ENCODE results near the gene ZBTB20. TPM values are rescaled to one million over a fixed set of nuclear protein-coding genes. Genes with fewer than 3 reads are reported as not detected.

Gene ZBTB20
- total and polyA plus RNA-seq, 5 donors from 2014 or later = 10.1 to 58.2 (median 13.2) TPM

DNA sequence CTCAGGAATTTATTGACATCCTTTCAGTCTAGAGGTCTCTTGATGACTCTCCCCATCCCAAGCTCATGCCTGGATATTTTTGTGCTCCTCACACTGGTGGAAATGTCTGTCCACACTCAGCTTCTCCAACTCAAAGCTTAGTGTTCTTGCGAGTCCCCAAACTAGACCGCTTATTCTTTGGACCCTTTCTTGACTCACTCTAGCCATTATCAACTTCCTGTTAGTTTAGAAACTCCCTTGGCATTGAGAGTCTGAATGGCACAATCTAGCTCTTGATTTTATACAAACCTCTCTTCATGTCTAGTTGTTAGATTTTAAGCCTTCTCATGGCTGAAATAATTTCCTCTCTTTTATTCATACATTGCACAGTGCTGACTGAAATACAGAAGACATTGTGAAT, 833.7 kb downstream of the ZBTB20 start:
- H3K36me3 Mint-ChIP-seq = peaks cover 38% of the 10 kb centered on the region
- no peak for ATAC-seq (ENCODE audit: low read depth in 2 of 2)
- peaks cover 42 to 95% (median 81%) of the 10 kb centered on the region in 4 donors for H3K4me1 Mint-ChIP-seq
- peak overlapping the region; percentile 0 to 74 (median 63) for H3K4me3 Mint-ChIP-seq
- H3K27me3 Mint-ChIP-seq = no peaks in the 10 kb centered on the region
- peak in 1 of 3 donors; percentile 44 for DNase-seq
- peaks cover 20% of the 10 kb centered on the region for H3K36me3 ChIP-seq (ENCODE audit: control insufficient read depth, insufficient read depth, low read length)
- no peaks in the 10 kb centered on the region for H3K9me3 ChIP-seq (ENCODE audit: control insufficient read depth in 2 of 2, low read length in 2 of 2)
- H3K27me3 ChIP-seq (ENCODE audit: control insufficient read depth, insufficient read depth, low read length) = no peaks in the 10 kb centered on the region
- H3K27ac Mint-ChIP-seq = peak overlapping the region; percentile 82 to 97 (median 92)
- peaks cover 0 to 1% (median 0%) of the 10 kb centered on the region in 7 donors for H3K9me3 Mint-ChIP-seq
- peak overlapping the region; percentile 49 for H3K4me3 ChIP-seq (ENCODE audit: low read depth, low read length)
- H3K27ac ChIP-seq (ENCODE audit: insufficient read depth, low read length, poor library complexity, severe bottlenecking) = peak overlapping the region; percentile 96
- peaks cover 82% of the 10 kb centered on the region for H3K4me1 ChIP-seq (ENCODE audit: control insufficient read depth, insufficient read depth, low read length, poor library complexity, severe bottlenecking)

DNA sequence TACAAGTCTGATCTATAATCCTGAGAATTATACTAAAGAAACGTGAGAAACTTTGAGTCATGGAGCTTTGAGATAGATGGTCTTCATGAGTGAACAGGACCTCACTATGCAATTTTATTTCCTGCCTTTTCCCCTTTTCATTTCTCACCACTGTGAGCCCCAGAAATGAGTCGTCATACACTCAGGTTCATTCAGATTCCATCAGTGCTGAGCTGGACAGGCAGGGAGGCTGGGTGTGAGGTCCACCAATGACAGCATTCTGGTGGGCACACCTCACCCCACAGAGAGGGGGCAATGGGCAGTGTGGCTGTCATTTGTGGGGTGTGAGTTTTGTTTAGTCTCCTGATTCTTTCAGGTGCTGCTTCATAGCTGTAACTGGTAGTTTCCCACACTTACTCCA, 836.4 kb downstream of the ZBTB20 start:
- Mint-ChIP-seq H3K4me3 (peak overlapping the region in 3 of 4 donors; percentile 12 to 57 (median 51)), H3K36me3 (peaks cover 51% of the 10 kb centered on the region), H3K27ac (peak overlapping the region; percentile 96 to 99 (median 98)), H3K9me3 (peaks cover 0 to 1% (median 0%) of the 10 kb centered on the region in 7 donors), H3K27me3 (no peaks in the 10 kb centered on the region), H3K4me1 (peaks cover 44 to 94% (median 74%) of the 10 kb centered on the region in 4 donors)
- DNase-seq (no peak), ATAC-seq (ENCODE audit: low read depth in 2 of 2) (no peak)
- peaks cover 31% of the 10 kb centered on the region for H3K36me3 ChIP-seq (ENCODE audit: control insufficient read depth, insufficient read depth, low read length)
- H3K27me3 ChIP-seq (ENCODE audit: control insufficient read depth, insufficient read depth, low read length) = no peaks in the 10 kb centered on the region
- H3K9me3 ChIP-seq (ENCODE audit: control insufficient read depth in 2 of 2, low read length in 2 of 2) = no peaks in the 10 kb centered on the region
- H3K4me3 ChIP-seq (ENCODE audit: low read depth, low read length) = peak overlapping the region; percentile 78
- peaks cover 82% of the 10 kb centered on the region for H3K4me1 ChIP-seq (ENCODE audit: control insufficient read depth, insufficient read depth, low read length, poor library complexity, severe bottlenecking)
- peak overlapping the region; percentile 96 for H3K27ac ChIP-seq (ENCODE audit: insufficient read depth, low read length, poor library complexity, severe bottlenecking)

DNA sequence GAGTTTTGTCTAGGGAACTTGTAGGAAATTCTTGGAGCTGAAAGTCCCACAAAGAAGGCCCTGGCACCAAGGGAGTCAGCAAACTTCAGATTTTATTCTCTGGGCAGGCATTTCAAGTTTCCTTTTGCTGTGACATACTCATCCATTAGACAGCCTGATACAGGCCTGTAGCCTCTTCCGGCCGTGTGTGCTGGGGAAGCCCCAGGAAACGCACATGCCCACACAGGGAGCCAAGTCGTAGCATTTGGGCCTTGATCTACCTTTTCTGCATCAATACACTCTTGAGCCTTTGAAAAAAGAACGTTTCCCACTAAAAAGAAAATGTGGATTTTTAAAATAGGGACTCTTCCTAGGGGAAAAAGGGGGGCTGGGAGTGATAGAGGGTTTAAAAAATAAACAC, 838.3 kb downstream of the ZBTB20 start:
- peak; percentile 90 to 91 for ATAC-seq (ENCODE audit: low read depth in 2 of 2)

DNA sequence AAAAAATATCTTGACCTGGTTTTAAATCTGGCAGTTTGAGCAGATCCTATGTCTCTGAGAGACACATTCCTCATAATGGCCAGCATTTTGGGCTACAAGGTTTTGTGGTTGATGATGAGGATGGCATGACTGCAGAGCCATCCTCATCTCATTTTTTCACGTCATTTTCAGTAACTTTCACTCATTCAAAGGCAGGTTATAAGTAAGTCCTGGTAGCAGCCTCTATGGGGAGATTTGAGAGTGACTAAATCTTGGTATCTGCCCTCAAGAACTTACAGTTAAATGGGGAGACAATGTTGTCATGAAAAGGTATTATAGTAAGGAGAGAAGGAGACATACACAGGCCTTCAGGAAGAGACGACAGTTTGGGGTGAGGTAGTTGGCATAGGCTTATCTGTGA, 838.7 kb downstream of the ZBTB20 start:
- H3K9me3 ChIP-seq (ENCODE audit: control insufficient read depth in 2 of 2, low read length in 2 of 2) = no peaks in the 10 kb centered on the region
- Mint-ChIP-seq H3K4me1 (peaks cover 31 to 92% (median 70%) of the 10 kb centered on the region in 4 donors), H3K27ac (peak overlapping the region; percentile 96 to 99 (median 98)), H3K36me3 (peaks cover 56% of the 10 kb centered on the region), H3K9me3 (peaks cover 0 to 1% (median 0%) of the 10 kb centered on the region in 7 donors), H3K27me3 (no peaks in the 10 kb centered on the region), H3K4me3 (peak overlapping the region; percentile 65 to 80 (median 80))
- peak overlapping the region; percentile 96 for H3K27ac ChIP-seq (ENCODE audit: insufficient read depth, low read length, poor library complexity, severe bottlenecking)
- H3K4me1 ChIP-seq (ENCODE audit: control insufficient read depth, insufficient read depth, low read length, poor library complexity, severe bottlenecking) = peaks cover 77% of the 10 kb centered on the region
- H3K36me3 ChIP-seq (ENCODE audit: control insufficient read depth, insufficient read depth, low read length) = peaks cover 35% of the 10 kb centered on the region
- no peak for DNase-seq
- peak; percentile 2 to 9 for ATAC-seq (ENCODE audit: low read depth in 2 of 2)
- peak overlapping the region; percentile 78 for H3K4me3 ChIP-seq (ENCODE audit: low read depth, low read length)
- H3K27me3 ChIP-seq (ENCODE audit: control insufficient read depth, insufficient read depth, low read length) = no peaks in the 10 kb centered on the region

More for the DNA sequence above, 838.3 kb downstream of the ZBTB20 start:
- Histone ChIP-seq H3K4me1 (ENCODE audit: control insufficient read depth, insufficient read depth, low read length, poor library complexity, severe bottlenecking) (peaks cover 82% of the 10 kb centered on the region), H3K27me3 (ENCODE audit: control insufficient read depth, insufficient read depth, low read length) (no peaks in the 10 kb centered on the region), H3K27ac (ENCODE audit: insufficient read depth, low read length, poor library complexity, severe bottlenecking) (peak overlapping the region; percentile 96), H3K9me3 (ENCODE audit: control insufficient read depth in 2 of 2, low read length in 2 of 2) (no peaks in the 10 kb centered on the region), H3K36me3 (ENCODE audit: control insufficient read depth, insufficient read depth, low read length) (peaks cover 34% of the 10 kb centered on the region), H3K4me3 (ENCODE audit: low read depth, low read length) (peak overlapping the region; percentile 78)
- H3K4me3 Mint-ChIP-seq = peak overlapping the region; percentile 65 to 80 (median 80)
- H3K27me3 Mint-ChIP-seq = no peaks in the 10 kb centered on the region
- H3K9me3 Mint-ChIP-seq = peaks cover 0 to 1% (median 0%) of the 10 kb centered on the region in 7 donors
- peak overlapping the region; percentile 96 to 99 (median 98) for H3K27ac Mint-ChIP-seq
- DNase-seq = peak; percentile 68 to 89 (median 78)
- peaks cover 36 to 92% (median 71%) of the 10 kb centered on the region in 4 donors for H3K4me1 Mint-ChIP-seq
- H3K36me3 Mint-ChIP-seq = peaks cover 57% of the 10 kb centered on the region

DNA sequence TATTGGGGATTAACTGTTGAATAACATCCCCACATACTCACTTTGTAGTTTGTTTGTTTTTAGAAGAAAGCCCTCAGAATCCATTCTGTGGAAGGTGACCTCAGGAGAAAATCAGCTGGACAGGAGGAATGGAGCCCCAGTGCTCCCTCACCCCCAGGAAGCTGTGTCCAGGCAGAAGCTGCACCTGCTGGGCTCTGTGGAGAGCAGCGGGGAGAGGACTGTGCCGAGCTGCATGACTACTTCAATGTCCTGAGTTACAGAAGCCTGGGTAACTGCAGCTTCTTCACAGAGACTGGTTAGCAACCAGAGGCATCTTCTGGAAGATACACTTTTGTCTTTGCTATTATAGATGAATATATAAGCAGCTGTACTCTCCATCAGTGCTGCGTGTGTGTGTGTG, 839.3 kb downstream of the ZBTB20 start:
- H3K27me3 Mint-ChIP-seq = no peaks in the 10 kb centered on the region
- DNase-seq (peak in 1 of 3 donors; percentile 46), ATAC-seq (ENCODE audit: low read depth in 2 of 2) (no peak)
- Histone ChIP-seq H3K4me1 (ENCODE audit: control insufficient read depth, insufficient read depth, low read length, poor library complexity, severe bottlenecking) (peaks cover 72% of the 10 kb centered on the region), H3K27me3 (ENCODE audit: control insufficient read depth, insufficient read depth, low read length) (no peaks in the 10 kb centered on the region), H3K9me3 (ENCODE audit: control insufficient read depth in 2 of 2, low read length in 2 of 2) (no peaks in the 10 kb centered on the region), H3K36me3 (ENCODE audit: control insufficient read depth, insufficient read depth, low read length) (peaks cover 35% of the 10 kb centered on the region), H3K27ac (ENCODE audit: insufficient read depth, low read length, poor library complexity, severe bottlenecking) (peak overlapping the region; percentile 96), H3K4me3 (ENCODE audit: low read depth, low read length) (peak overlapping the region; percentile 78)
- peaks cover 51% of the 10 kb centered on the region for H3K36me3 Mint-ChIP-seq
- peak overlapping the region; percentile 65 to 80 (median 80) for H3K4me3 Mint-ChIP-seq
- peaks cover 30 to 89% (median 65%) of the 10 kb centered on the region in 4 donors for H3K4me1 Mint-ChIP-seq
- H3K27ac Mint-ChIP-seq = peak overlapping the region; percentile 96 to 99 (median 98)
- peaks cover 0 to 1% (median 0%) of the 10 kb centered on the region in 7 donors for H3K9me3 Mint-ChIP-seq

DNA sequence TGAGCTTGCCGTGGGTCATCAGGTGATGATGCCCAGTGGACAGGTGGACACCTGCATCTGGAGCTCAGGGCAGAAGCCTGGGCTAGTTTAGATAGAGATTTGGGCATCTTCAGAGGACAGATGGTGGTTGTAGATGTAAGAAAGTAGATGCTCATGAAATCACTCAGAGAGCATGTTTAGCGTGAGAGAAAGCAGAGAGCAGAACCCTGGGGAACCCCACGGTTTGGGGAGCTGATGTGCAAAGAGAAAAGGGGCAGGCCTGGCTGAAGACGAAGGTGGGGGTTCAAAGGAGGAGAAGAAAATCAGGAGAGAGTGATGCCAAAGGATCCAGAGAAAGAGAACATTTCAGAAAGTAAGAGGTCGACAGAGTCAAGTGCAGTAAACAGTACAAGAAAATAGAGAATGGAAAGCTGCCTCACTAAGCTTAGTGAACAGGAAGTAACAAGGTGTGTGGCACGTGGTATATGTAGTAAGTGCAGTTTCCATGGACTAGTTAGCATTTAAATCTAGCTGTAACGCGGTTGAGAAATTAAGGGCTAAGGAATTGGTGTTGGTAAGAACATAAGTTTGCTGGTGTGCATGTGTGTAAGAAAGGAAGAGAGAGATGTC, 839.8 kb downstream of the ZBTB20 start:
- ATAC-seq (ENCODE audit: low read depth in 2 of 2) = peak; percentile 73 to 76
- Mint-ChIP-seq H3K4me1 (peaks cover 30 to 91% (median 68%) of the 10 kb centered on the region in 4 donors), H3K4me3 (peak overlapping the region; percentile 65 to 80 (median 80)), H3K36me3 (peaks cover 54% of the 10 kb centered on the region), H3K9me3 (peaks cover 0 to 1% (median 0%) of the 10 kb centered on the region in 7 donors), H3K27me3 (no peaks in the 10 kb centered on the region), H3K27ac (peak overlapping the region; percentile 96 to 99 (median 98))
- Histone ChIP-seq H3K9me3 (ENCODE audit: control insufficient read depth in 2 of 2, low read length in 2 of 2) (no peaks in the 10 kb centered on the region), H3K36me3 (ENCODE audit: control insufficient read depth, insufficient read depth, low read length) (peaks cover 36% of the 10 kb centered on the region), H3K27me3 (ENCODE audit: control insufficient read depth, insufficient read depth, low read length) (no peaks in the 10 kb centered on the region), H3K27ac (ENCODE audit: insufficient read depth, low read length, poor library complexity, severe bottlenecking) (peak overlapping the region; percentile 96), H3K4me1 (ENCODE audit: control insufficient read depth, insufficient read depth, low read length, poor library complexity, severe bottlenecking) (peaks cover 76% of the 10 kb centered on the region), H3K4me3 (ENCODE audit: low read depth, low read length) (peak overlapping the region; percentile 78)
- peak in 2 of 3 donors; percentile 64 to 81 for DNase-seq

DNA sequence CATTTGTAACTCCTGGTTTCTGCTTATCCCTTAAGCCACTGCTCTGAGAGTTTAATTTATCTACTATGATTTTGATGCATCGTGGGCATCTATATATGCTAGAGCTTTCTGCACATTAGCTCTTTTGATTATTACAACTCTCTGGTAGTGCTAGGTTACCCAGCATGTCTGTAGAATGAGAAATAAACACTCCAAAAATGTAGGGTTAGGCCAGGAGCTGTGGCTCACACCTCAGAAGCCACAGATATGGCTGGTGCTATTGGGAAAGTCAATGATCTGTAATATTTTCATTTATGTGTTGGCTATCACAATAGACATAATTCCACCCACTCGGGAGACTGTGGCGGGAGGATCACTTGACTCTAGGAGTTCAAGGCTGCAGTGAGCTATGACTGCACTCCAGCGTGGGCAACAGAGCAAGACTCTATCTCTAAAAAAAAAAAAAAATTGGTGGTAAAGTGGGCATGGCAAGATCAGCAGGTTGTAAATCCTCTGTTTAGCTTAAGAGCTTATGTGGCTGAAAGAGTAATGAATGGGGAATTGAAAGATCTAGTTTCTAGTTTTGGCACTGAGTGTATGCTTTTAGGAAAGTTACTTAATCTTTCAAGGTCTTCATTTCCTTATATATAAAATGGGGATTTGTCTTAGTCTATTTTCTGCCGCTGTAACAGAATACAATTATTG, 847.0 kb downstream of the ZBTB20 start:
- Histone ChIP-seq H3K27ac (ENCODE audit: insufficient read depth, low read length, poor library complexity, severe bottlenecking) (peak overlapping the region; percentile 96), H3K9me3 (ENCODE audit: control insufficient read depth in 2 of 2, low read length in 2 of 2) (no peaks in the 10 kb centered on the region), H3K27me3 (ENCODE audit: control insufficient read depth, insufficient read depth, low read length) (no peaks in the 10 kb centered on the region), H3K4me3 (ENCODE audit: low read depth, low read length) (peak overlapping the region; percentile 97), H3K4me1 (ENCODE audit: control insufficient read depth, insufficient read depth, low read length, poor library complexity, severe bottlenecking) (peaks cover 76% of the 10 kb centered on the region), H3K36me3 (ENCODE audit: control insufficient read depth, insufficient read depth, low read length) (peaks cover 31% of the 10 kb centered on the region)
- Mint-ChIP-seq H3K36me3 (peaks cover 56% of the 10 kb centered on the region), H3K4me1 (peaks cover 27 to 86% (median 59%) of the 10 kb centered on the region in 4 donors), H3K9me3 (no peaks in the 10 kb centered on the region), H3K27ac (peak overlapping the region; percentile 81 to 97 (median 91)), H3K4me3 (peak overlapping the region; percentile 81 to 92 (median 86)), H3K27me3 (no peaks in the 10 kb centered on the region)
- ATAC-seq (ENCODE audit: low read depth in 2 of 2) (no peak), DNase-seq (no peak)

Data from CD4-positive, CD25-positive, alpha-beta regulatory T cell (primary cell).